AG04449 (cell line): ENCODE measurements around the gene AVPR1A.

Source experiments
- CTCF ChIA-PET: fragments of 350-600 bp; formaldehyde crosslinking; extraction: SDS; loops from one replicate; lab custom pipeline; 2021; ENCODE audit warnings: antibody characterized with exemption; lab: Yijun Ruan, JAX
- POLR2A ChIA-PET: fragments of 400-600, 350-600 bp; formaldehyde crosslinking; extraction: SDS; loops from one replicate; lab custom pipeline; 2020; ENCODE audit warnings: antibody characterized with exemption, inconsistent platforms; lab: Yijun Ruan, JAX
- DNase-seq: peaks from one replicate; pipeline ENCODE4 v3.0.0-alpha.2; 2010; ENCODE audit warnings: low read depth, low spot score
- H3K4me3 ChIP-seq: 2 replicates; pipeline ENCODE4 v1.5.1; 2011; ENCODE audit warnings: low read depth, mild to moderate bottlenecking, control low read depth, low read length
- CTCF ChIP-seq: IDR thresholded peaks from one replicate; pipeline ENCODE4 v1.5.1; 2011; ENCODE audit warnings: mild to moderate bottlenecking, moderate library complexity, low read length, control low read depth, inconsistent platforms; ENCODE audit not compliant: insufficient read depth; ENCODE audit errors: missing control alignments

Gene AVPR1A

GRCh38 chr12:63103494-63104131 is 47.4 kb downstream of the AVPR1A start:
- no peak overlapping the region for H3K4me3 ChIP-seq
- ChIA-PET POLR2A (no interaction called here), CTCF (interaction anchor here (0.7 to 2.0 kb wide), 7 partner anchors 10 to 699 kb away, joined by 3 to 16 read pairs (median 4); partner anchors contain the start of gene AVPR1A)
- no peak for DNase-seq
- peak; percentile 56 for TF ChIP-seq CTCF

- POLR2A ChIA-PET: no interaction called here
- no peak for TF ChIP-seq CTCF
- no peak overlapping the region for H3K4me3 ChIP-seq
- DNase-seq: no peak
- CTCF ChIA-PET: interaction anchor here (1.0 kb wide), 1 partner anchor 33 kb away, joined by 4 read pairs; no protein-coding TSS in a partner anchor
These were observed 49.1 kb downstream of the AVPR1A start for GRCh38 chr12:63101920-63102319.

GRCh38 chr12:63098851-63099250 is 52.1 kb downstream of the AVPR1A start:
- ChIA-PET POLR2A (no interaction called here), CTCF (interaction anchor here (1.0 to 1.5 kb wide), 3 partner anchors 296 to 703 kb away, joined by 3 to 6 read pairs (median 3); no protein-coding TSS in a partner anchor)
- TF ChIP-seq CTCF: no peak
- no peak for DNase-seq
- no peak overlapping the region for H3K4me3 ChIP-seq

GRCh38 chr12:63095369-63095980 is 55.5 kb downstream of the AVPR1A start:
- POLR2A ChIA-PET: no interaction called here
- no peak overlapping the region for H3K4me3 ChIP-seq
- CTCF ChIA-PET: no interaction called here
- no peak for TF ChIP-seq CTCF
- no peak for DNase-seq

GRCh38 chr12:63093711-63094110 is 57.3 kb downstream of the AVPR1A start:
- DNase-seq: no peak
- ChIA-PET CTCF (interaction anchor here (1.2 to 2.6 kb wide), 5 partner anchors 10 to 280 kb away, joined by 4 to 11 read pairs (median 9); no protein-coding TSS in a partner anchor), POLR2A (interaction anchor here (0.7 kb wide), 1 partner anchor 751 kb away, joined by 3 read pairs; no protein-coding TSS in a partner anchor)
- no peak overlapping the region for H3K4me3 ChIP-seq
- no peak for TF ChIP-seq CTCF

- no peak for TF ChIP-seq CTCF
These were observed 57.9 kb downstream of the AVPR1A start for GRCh38 chr12:63093084-63093483.

More at GRCh38 chr12:63093084-63093483, 57.9 kb downstream of the AVPR1A start:
- no peak overlapping the region for H3K4me3 ChIP-seq
- POLR2A ChIA-PET: no interaction called here
- no peak for DNase-seq
- CTCF ChIA-PET: interaction anchor here (1.5 to 2.6 kb wide), 4 partner anchors 10 to 279 kb away, joined by 4 to 11 read pairs (median 10); no protein-coding TSS in a partner anchor
